Cardiac muscle cell (in vitro differentiated cells and primary cell): ENCODE data around the gene MXD3. TPM values are rescaled to one million over a fixed set of nuclear protein-coding genes. Genes with fewer than 3 reads are reported as not detected.

Source experiments
- DNase-seq, 2 donors: peaks; one replicate each; pipeline versions ENCODE4 v3.0.0 to v3.0.0-alpha.2; 2010 to 2017; ENCODE audit warnings: low read depth in 1 of 2, low spot score in 1 of 2
- H3K27ac ChIP-seq: fragments of 200-600 bp; sonication (generic); 2 replicates; pipeline ENCODE4 v1.5.1; 2016
- H3K27me3 ChIP-seq: fragments of 200-600 bp; sonication (generic); 2 replicates; pipeline ENCODE4 v1.6.0; 2016; ENCODE audit warnings: control low read depth
- H3K36me3 ChIP-seq: fragments of 200-600 bp; sonication (generic); 2 replicates; pipeline ENCODE4 v1.5.1; 2016; ENCODE audit warnings: control low read depth
- H3K4me1 ChIP-seq: fragments of 200-600 bp; sonication (generic); 2 replicates; pipeline ENCODE4 v1.8.1; 2017; ENCODE audit warnings: low read depth, mild to moderate bottlenecking, mixed run types
- H3K4me3 ChIP-seq: fragments of 200-600 bp; sonication (generic); 2 replicates; pipeline ENCODE4 v1.5.1; 2016; ENCODE audit warnings: mild to moderate bottlenecking
- H3K9me3 ChIP-seq: fragments of 200-600 bp; sonication (generic); 2 replicates; pipeline ENCODE4 v1.5.1; 2017; ENCODE audit warnings: low read depth, mild to moderate bottlenecking, control low read depth
- CTCF ChIP-seq: IDR thresholded peaks from 2 replicates; pipeline ENCODE4 v1.5.1; 2012; ENCODE audit warnings: low read depth, mild to moderate bottlenecking, low read length
- polyA plus RNA-seq: library from polyadenylated mRNA; unstranded; fragments of >200 nt; fragmentation: Nextera tagmentation; extraction: Ambion mirVana; gene quantifications from 2 replicates; pipeline ENCODE4 v1.2.1, GENCODE V29; 2016
- total RNA-seq: library from RNA; depleted of rRNA; stranded (reverse); fragments of >200 nt; gene quantifications from 2 replicates; pipeline ENCODE4 v1.2.3, GENCODE V29; 2016

MXD3 gene
- total and polyA plus RNA-seq, 2 experiments from 2014 or later: 7.3 to 112 TPM

DNA sequence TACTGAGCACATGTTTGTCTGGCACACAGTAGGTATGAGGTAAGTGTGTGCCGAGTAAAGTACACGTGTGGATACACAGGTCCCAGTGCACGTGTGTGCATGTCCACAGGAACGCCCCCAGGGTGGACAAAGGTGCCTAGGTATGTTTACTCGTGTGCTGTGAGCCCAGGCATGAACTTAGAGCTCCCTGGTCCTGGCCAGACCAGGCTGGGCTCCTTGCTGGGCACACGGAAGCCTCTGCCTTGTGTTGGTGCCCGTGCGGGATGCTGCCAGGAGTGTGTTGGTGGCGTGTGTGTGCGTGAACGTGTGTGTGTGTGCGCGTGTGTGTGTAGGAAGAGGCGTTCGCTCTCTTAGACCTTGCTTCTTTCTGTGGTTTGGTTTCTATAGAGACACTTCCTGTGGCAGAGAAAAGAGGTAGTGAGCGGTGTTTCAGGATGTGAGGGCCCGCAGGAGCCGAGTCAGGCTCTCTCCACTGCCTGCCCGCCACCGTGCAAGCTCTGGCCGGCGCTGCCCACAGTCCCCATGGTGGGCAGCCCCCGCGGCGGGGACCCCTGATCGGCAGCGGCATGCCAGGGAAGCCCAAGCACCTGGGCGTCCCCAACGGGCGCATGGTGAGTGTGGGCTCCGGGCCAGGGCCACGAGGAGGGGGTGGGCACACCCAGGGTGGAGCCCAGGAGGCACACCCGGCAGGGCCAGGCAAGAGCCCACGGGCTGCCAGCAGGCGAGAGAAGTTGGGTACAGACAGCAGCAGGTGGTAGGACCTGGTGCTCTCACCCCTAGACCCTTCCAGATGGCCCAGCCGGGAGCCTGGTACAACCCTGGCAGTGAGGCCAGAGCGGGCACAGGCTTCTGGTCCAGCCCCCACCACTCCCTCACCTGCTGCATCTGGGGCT, 46.0 kb upstream of the MXD3 start, which contains the start of gene RGS14:
RGS14 (plus strand) TSS at position 466 of the 893 bp plus-strand sequence; CDS start at position 567, 101 bp downstream.
- H3K4me3 ChIP-seq: no peak within 1 kb of the TSS
- H3K27me3 ChIP-seq: no peaks in the 10 kb centered on the region
- TF ChIP-seq CTCF: no peak
- peak within 1 kb of the TSS; percentile 76 for H3K27ac ChIP-seq
- peak in 1 of 2 donors; percentile 65 for DNase-seq
- no peaks in the 10 kb centered on the region for H3K36me3 ChIP-seq
- peaks cover 25% of the 10 kb centered on the region for H3K4me1 ChIP-seq
- H3K9me3 ChIP-seq: no peaks in the 10 kb centered on the region

DNA sequence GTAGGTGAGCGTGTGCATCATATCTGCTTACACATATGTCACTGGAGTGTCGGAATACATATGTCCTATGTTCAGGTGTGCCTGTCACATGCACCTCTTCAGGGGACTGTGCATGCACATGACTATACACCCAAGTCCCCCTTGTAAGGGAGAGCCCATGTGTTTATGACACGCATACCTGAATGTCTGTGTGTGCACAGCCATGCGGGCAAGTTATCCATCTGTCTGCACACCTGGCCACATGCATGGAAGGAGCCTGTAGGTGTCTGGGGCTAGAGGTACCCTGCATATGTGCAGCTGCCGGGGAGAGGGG, 45.4 kb upstream of the MXD3 start:
- Histone ChIP-seq H3K4me1 (peaks cover 20% of the 10 kb centered on the region), H3K27ac (no peak overlapping the region), H3K27me3 (no peaks in the 10 kb centered on the region), H3K9me3 (no peaks in the 10 kb centered on the region), H3K4me3 (no peak overlapping the region), H3K36me3 (no peaks in the 10 kb centered on the region)
- no peak for DNase-seq
- no peak for TF ChIP-seq CTCF

DNA sequence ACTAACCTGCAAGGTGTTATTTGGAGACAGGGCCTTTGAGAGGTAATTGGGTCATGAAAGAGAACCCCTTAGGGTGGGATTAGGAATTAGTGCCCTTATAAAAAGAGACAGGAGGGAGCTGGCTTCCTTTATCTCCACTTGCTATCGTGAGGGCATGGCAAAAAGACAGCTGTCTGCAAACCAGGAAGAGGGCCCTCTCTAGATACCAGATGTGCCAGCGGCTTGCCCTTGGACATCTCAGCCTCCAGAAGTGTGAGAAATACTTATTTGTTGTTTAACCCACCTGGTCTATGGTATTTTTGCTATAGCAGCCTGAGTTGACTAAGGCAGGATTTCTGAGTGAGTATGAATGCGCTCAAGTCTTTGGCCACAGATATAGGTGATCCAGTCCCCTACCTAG, 45.0 kb upstream of the MXD3 start:
- TF ChIP-seq CTCF: no peak
- H3K4me3 ChIP-seq: no peak overlapping the region
- DNase-seq: no peak

GRCh38 chr5:177355868-177356168, 44.1 kb upstream of the MXD3 start:
- H3K4me3 ChIP-seq: no peak overlapping the region
- H3K36me3 ChIP-seq: no peaks in the 10 kb centered on the region
- TF ChIP-seq CTCF: no peak
- H3K9me3 ChIP-seq: no peaks in the 10 kb centered on the region
- no peak for DNase-seq
- no peak overlapping the region for H3K27ac ChIP-seq
- H3K27me3 ChIP-seq: no peaks in the 10 kb centered on the region
- H3K4me1 ChIP-seq: peaks cover 19% of the 10 kb centered on the region

More for the DNA sequence above, 45.0 kb upstream of the MXD3 start:
- H3K4me1 ChIP-seq: peaks cover 19% of the 10 kb centered on the region
- H3K27me3 ChIP-seq: no peaks in the 10 kb centered on the region
- no peak overlapping the region for H3K27ac ChIP-seq
- H3K36me3 ChIP-seq: no peaks in the 10 kb centered on the region
- H3K9me3 ChIP-seq: no peaks in the 10 kb centered on the region

- Histone ChIP-seq H3K9me3 (no peaks in the 10 kb centered on the region), H3K4me3 (no peak overlapping the region), H3K27me3 (no peaks in the 10 kb centered on the region), H3K4me1 (peaks cover 23% of the 10 kb centered on the region), H3K36me3 (no peaks in the 10 kb centered on the region), H3K27ac (no peak overlapping the region)
- no peak for DNase-seq
- no peak for TF ChIP-seq CTCF
Observed at GRCh38 chr5:177355162-177355867, 43.6 kb upstream of the MXD3 start.
